MM.1S (cell line): ENCODE results near the gene ABHD16B.

Source experiments
- CTCF ChIP-seq: fragments of 300-600 bp; sonication (generic); IDR thresholded peaks from 2 replicates; pipeline ENCODE4 v1.5.1; 2016; ENCODE audit warnings: antibody characterized with exemption, low read length, mixed read lengths
- EZH2phosphoT487 ChIP-seq: fragments of 300-600 bp; sonication (generic); IDR thresholded peaks from 2 replicates; pipeline ENCODE4 v1.6.1; 2018; ENCODE audit warnings: antibody characterized with exemption, low read length

- TF ChIP-seq CTCF (no peak), EZH2phosphoT487 (no peak)
These were observed 810 bp upstream of the ABHD16B start for GRCh38 chr20:63860325-63861051.
